ENCODE results near the gene CDKN2B.

CDKN2B gene

GRCh38 chr9:21991072-21991959 lies 17.8 kb downstream of the CDKN2B start:
- peak; percentile 5 for FAIRE-seq
- TF ChIP-seq TAF1 (IDR thresholded peaks at IDR 0.05; ENCODE audit: borderline replicate concordance, low read depth, low read length) (no peak), POLR2AphosphoS5 (IDR thresholded peaks at IDR 0.05; ENCODE audit: low read depth, low read length) (no peak), POLR2A (IDR thresholded peaks at IDR 0.05; ENCODE audit: low read depth, low read length) (no peak)
- DNase-seq (ENCODE audit: insufficient read length): no peak

- DNase-seq (ENCODE audit: insufficient read length): no peak
- TF ChIP-seq POLR2AphosphoS5 (IDR thresholded peaks at IDR 0.05; ENCODE audit: low read depth, low read length) (no peak), TAF1 (IDR thresholded peaks at IDR 0.05; ENCODE audit: borderline replicate concordance, low read depth, low read length) (no peak), POLR2A (IDR thresholded peaks at IDR 0.05; ENCODE audit: low read depth, low read length) (no peak)
- FAIRE-seq: no peak
These were observed 19.5 kb downstream of the CDKN2B start for GRCh38 chr9:21989440-21990189.

GRCh38 chr9:21988056-21988990 lies 20.8 kb downstream of the CDKN2B start:
- FAIRE-seq: no peak
- DNase-seq (ENCODE audit: insufficient read length): no peak
- TF ChIP-seq POLR2AphosphoS5 (IDR thresholded peaks at IDR 0.05; ENCODE audit: low read depth, low read length) (no peak), TAF1 (IDR thresholded peaks at IDR 0.05; ENCODE audit: borderline replicate concordance, low read depth, low read length) (no peak), POLR2A (IDR thresholded peaks at IDR 0.05; ENCODE audit: low read depth, low read length) (no peak)

- DNase-seq (ENCODE audit: insufficient read length): no peak
- TF ChIP-seq POLR2AphosphoS5 (IDR thresholded peaks at IDR 0.05; ENCODE audit: low read depth, low read length) (no peak), POLR2A (IDR thresholded peaks at IDR 0.05; ENCODE audit: low read depth, low read length) (no peak), TAF1 (IDR thresholded peaks at IDR 0.05; ENCODE audit: borderline replicate concordance, low read depth, low read length) (no peak)
- no peak for FAIRE-seq
These were observed 23.0 kb downstream of the CDKN2B start for GRCh38 chr9:21985964-21986667.

GRCh38 chr9:21984101-21984500 lies 25.0 kb downstream of the CDKN2B start:
- DNase-seq (ENCODE audit: insufficient read length) (no peak), FAIRE-seq (no peak)
- TF ChIP-seq POLR2AphosphoS5 (IDR thresholded peaks at IDR 0.05; ENCODE audit: low read depth, low read length) (no peak), POLR2A (IDR thresholded peaks at IDR 0.05; ENCODE audit: low read depth, low read length) (no peak), TAF1 (IDR thresholded peaks at IDR 0.05; ENCODE audit: borderline replicate concordance, low read depth, low read length) (no peak)

- TF ChIP-seq POLR2A (IDR thresholded peaks at IDR 0.05; ENCODE audit: low read depth, low read length) (no peak), POLR2AphosphoS5 (IDR thresholded peaks at IDR 0.05; ENCODE audit: low read depth, low read length) (no peak), TAF1 (IDR thresholded peaks at IDR 0.05; ENCODE audit: borderline replicate concordance, low read depth, low read length) (no peak)
- FAIRE-seq: no peak
- DNase-seq (ENCODE audit: insufficient read length): no peak
These were observed 25.6 kb downstream of the CDKN2B start for GRCh38 chr9:21983561-21983935.

- DNase-seq (ENCODE audit: insufficient read length): no peak
- no peak for FAIRE-seq
- TF ChIP-seq POLR2A (IDR thresholded peaks at IDR 0.05; ENCODE audit: low read depth, low read length) (no peak), POLR2AphosphoS5 (IDR thresholded peaks at IDR 0.05; ENCODE audit: low read depth, low read length) (no peak), TAF1 (IDR thresholded peaks at IDR 0.05; ENCODE audit: borderline replicate concordance, low read depth, low read length) (no peak)
These were observed 26.1 kb downstream of the CDKN2B start for GRCh38 chr9:21982861-21983560.

- DNase-seq (ENCODE audit: insufficient read length): no peak
- no peak for FAIRE-seq
- no peak for TF ChIP-seq POLR2AphosphoS5 (IDR thresholded peaks at IDR 0.05; ENCODE audit: low read depth, low read length)
- TF ChIP-seq TAF1 (IDR thresholded peaks at IDR 0.05; ENCODE audit: borderline replicate concordance, low read depth, low read length): no peak
- TF ChIP-seq POLR2A (IDR thresholded peaks at IDR 0.05; ENCODE audit: low read depth, low read length): no peak
These were observed 26.7 kb downstream of the CDKN2B start for GRCh38 chr9:21982391-21982790.

GRCh38 chr9:21976334-21976875 lies 32.7 kb downstream of the CDKN2B start:
- DNase-seq (ENCODE audit: insufficient read length): no peak
- FAIRE-seq: no peak
- TF ChIP-seq POLR2A (IDR thresholded peaks at IDR 0.05; ENCODE audit: low read depth, low read length): no peak
